SH-SY5Y (cell line): ENCODE results near the gene AFF2.

ENCODE experiments used
- GATA2 ChIP-seq: IDR thresholded peaks from 2 replicates; pipeline ENCODE4 v1.6.1; 2011; ENCODE audit warnings: mild to moderate bottlenecking, low read depth, low read length
- GATA3 ChIP-seq: IDR thresholded peaks from 2 replicates; pipeline ENCODE4 v1.6.1; 2011; ENCODE audit warnings: low read depth, mild to moderate bottlenecking, low read length, moderate library complexity

GRCh38 chrX:148811236-148811635, 310.8 kb downstream of the AFF2 start:
- no peak for TF ChIP-seq GATA2
- TF ChIP-seq GATA3: no peak
